GM18907 (cell line): ENCODE measurements around the gene WDR38.

Experiments used
- ATAC-seq: cut with Tn5 transposase; IDR thresholded peaks from one replicate; pipeline ENCODE4 v1.9.1; 2021; ENCODE audit warnings: mild to moderate bottlenecking, moderate library complexity; ENCODE audit not compliant: unreplicated experiment

Gene WDR38

GRCh38 chr9:124857533-124858162 lies 4.4 kb downstream of the WDR38 start:
- ATAC-seq: no peak

GRCh38 chr9:124858330-124859046 lies 5.2 kb downstream of the WDR38 start:
- no peak for ATAC-seq

- ATAC-seq: no peak
Measured at GRCh38 chr9:124859803-124860581, 6.7 kb downstream of the WDR38 start.

GRCh38 chr9:124860582-124861341 lies 7.5 kb downstream of the WDR38 start:
- no peak for ATAC-seq

- ATAC-seq: peak; percentile 87
Measured at GRCh38 chr9:124861342-124862229, 8.3 kb downstream of the WDR38 start, which contains the start of the genes ARPC5L and RPL35. TSS of gene ARPC5L (plus strand) at chr9:124862130. CDS start at chr9:124869291, 7,161 bp downstream. TSS of gene RPL35 (minus strand) at chr9:124861957. CDS start at chr9:124861912, 45 bp downstream.

GRCh38 chr9:124863371-124863871 lies 10.2 kb downstream of the WDR38 start:
- no peak for ATAC-seq

GRCh38 chr9:124868511-124869465 lies 15.5 kb downstream of the WDR38 start:
- peak; percentile 66 for ATAC-seq

- ATAC-seq: peak; percentile 10
Measured at GRCh38 chr9:124869466-124869985, 16.3 kb downstream of the WDR38 start.

GRCh38 chr9:124869986-124870560 lies 16.8 kb downstream of the WDR38 start:
- ATAC-seq: peak; percentile 47

- ATAC-seq: no peak
Measured at GRCh38 chr9:124870723-124871122, 17.5 kb downstream of the WDR38 start.

GRCh38 chr9:124871156-124871561 lies 17.9 kb downstream of the WDR38 start:
- no peak for ATAC-seq

GRCh38 chr9:124873664-124874063 lies 20.4 kb downstream of the WDR38 start:
- ATAC-seq: no peak

GRCh38 chr9:124875501-124875900 lies 22.2 kb downstream of the WDR38 start:
- ATAC-seq: no peak

GRCh38 chr9:124877021-124877782 lies 23.9 kb downstream of the WDR38 start:
- ATAC-seq: no peak

- no peak for ATAC-seq
Measured at GRCh38 chr9:124878021-124878420, 24.8 kb downstream of the WDR38 start.

- no peak for ATAC-seq
Measured at GRCh38 chr9:124878518-124878917, 25.3 kb downstream of the WDR38 start.

GRCh38 chr9:124879226-124879625 lies 26.0 kb downstream of the WDR38 start:
- no peak for ATAC-seq
